ENCODE measurements around the gene MATN1. TPM values are rescaled to one million over a fixed set of nuclear protein-coding genes. Genes with fewer than 3 reads are reported as not detected.
A peak's percentile ranks its signal among the peaks of the same experiment; 100 is the strongest.

Gene MATN1
- total RNA-seq, 1 donor from 2014 or later, result 0.47 TPM

DNA sequence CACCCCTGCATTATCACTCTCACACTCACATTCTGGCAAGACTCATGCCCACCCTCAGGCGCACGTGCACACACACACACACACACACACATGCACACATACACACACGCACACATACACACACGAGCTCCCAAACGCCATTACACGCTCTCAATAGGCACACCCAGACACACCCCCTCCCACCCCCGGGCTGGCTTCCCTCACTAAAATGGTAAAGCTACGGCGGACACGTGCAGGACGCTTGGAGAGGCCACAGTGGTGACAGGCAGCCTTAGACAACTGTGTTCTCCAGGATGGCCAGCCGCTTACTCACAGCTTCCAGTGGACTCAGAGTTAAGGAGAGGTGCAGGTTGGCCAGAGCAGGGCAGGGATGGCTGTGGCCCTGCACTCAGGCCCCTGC is 10.1 kb downstream of the MATN1 start:
- Mint-ChIP-seq H3K4me1 (ENCODE audit: low read depth) (peaks cover 3% of the 10 kb centered on the region), H3K4me3 (ENCODE audit: unreplicated experiment) (no peak overlapping the region), H3K27me3 (ENCODE audit: low read depth) (peaks cover 7% of the 10 kb centered on the region), H3K27ac (ENCODE audit: unreplicated experiment) (no peak overlapping the region), H3K36me3 (ENCODE audit: low read depth) (no peaks in the 10 kb centered on the region), H3K9me3 (ENCODE audit: low read depth) (peaks cover 4% of the 10 kb centered on the region)
- no peak for DNase-seq (ENCODE audit: low spot score)
- TF ChIP-seq, protein P1, sequence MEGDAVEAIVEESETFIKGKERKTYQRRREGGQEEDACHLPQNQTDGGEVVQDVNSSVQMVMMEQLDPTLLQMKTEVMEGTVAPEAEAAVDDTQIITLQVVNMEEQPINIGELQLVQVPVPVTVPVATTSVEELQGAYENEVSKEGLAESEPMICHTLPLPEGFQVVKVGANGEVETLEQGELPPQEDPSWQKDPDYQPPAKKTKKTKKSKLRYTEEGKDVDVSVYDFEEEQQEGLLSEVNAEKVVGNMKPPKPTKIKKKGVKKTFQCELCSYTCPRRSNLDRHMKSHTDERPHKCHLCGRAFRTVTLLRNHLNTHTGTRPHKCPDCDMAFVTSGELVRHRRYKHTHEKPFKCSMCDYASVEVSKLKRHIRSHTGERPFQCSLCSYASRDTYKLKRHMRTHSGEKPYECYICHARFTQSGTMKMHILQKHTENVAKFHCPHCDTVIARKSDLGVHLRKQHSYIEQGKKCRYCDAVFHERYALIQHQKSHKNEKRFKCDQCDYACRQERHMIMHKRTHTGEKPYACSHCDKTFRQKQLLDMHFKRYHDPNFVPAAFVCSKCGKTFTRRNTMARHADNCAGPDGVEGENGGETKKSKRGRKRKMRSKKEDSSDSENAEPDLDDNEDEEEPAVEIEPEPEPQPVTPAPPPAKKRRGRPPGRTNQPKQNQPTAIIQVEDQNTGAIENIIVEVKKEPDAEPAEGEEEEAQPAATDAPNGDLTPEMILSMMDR (IDR thresholded peaks at IDR 0.05), result no peak

DNA sequence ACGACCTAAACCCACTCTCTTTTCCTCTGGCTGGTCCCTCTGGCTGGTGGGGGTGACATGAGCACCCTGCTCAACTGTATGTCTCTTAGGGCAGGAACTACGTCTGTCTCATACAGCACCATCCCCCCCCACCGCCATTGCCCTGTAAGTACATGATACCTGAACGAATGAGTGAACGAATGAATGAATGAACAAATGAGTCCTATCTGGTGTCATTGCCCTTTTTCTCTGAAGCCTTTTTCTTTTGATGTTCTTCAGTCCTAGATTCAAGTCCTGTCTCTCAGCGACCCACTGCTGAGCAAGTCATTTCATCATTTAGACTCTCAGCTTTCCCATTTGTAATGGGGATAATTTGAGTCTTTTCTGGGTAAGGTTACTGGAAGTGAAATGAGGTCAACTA is 10.8 kb downstream of the MATN1 start:
- no peaks in the 10 kb centered on the region for H3K4me1 Mint-ChIP-seq (ENCODE audit: low read depth)
- TF ChIP-seq, protein P1 (IDR thresholded peaks at IDR 0.05), result no peak
- H3K27ac Mint-ChIP-seq (ENCODE audit: unreplicated experiment), result no peak overlapping the region
- H3K36me3 Mint-ChIP-seq (ENCODE audit: low read depth), result no peaks in the 10 kb centered on the region
- no peak overlapping the region for H3K4me3 Mint-ChIP-seq (ENCODE audit: unreplicated experiment)
- H3K9me3 Mint-ChIP-seq (ENCODE audit: low read depth), result peaks cover 4% of the 10 kb centered on the region
- no peak for DNase-seq (ENCODE audit: low spot score)
- H3K27me3 Mint-ChIP-seq (ENCODE audit: low read depth), result peaks cover 7% of the 10 kb centered on the region

DNA sequence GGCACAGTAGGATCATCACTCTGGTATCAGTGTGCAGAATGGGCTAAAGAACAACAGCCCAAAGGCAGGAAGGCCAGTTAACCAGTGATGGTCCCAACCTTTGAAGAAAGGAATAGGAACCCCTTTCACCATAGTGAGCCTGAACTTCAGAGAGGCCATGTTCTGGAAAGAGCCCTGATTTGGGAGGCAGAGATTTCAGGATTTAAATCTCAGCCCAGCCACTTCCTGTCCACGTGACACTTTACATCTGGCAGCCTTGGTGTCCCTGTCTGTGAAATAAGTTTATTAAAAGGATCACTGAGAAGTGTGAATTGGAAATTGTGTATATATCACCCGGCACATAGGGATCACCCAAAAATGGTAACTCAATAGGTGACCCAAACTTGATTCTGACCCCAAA is 13.0 kb downstream of the MATN1 start:
- H3K4me1 Mint-ChIP-seq (ENCODE audit: low read depth), result no peaks in the 10 kb centered on the region
- no peaks in the 10 kb centered on the region for H3K36me3 Mint-ChIP-seq (ENCODE audit: low read depth)
- TF ChIP-seq, protein P1 (IDR thresholded peaks at IDR 0.05), result no peak
- H3K9me3 Mint-ChIP-seq (ENCODE audit: low read depth), result peaks cover under 1% of the 10 kb centered on the region
- no peak overlapping the region for H3K27ac Mint-ChIP-seq (ENCODE audit: unreplicated experiment)
- DNase-seq (ENCODE audit: low spot score), result no peak
- H3K27me3 Mint-ChIP-seq (ENCODE audit: low read depth), result peaks cover 15% of the 10 kb centered on the region
- H3K4me3 Mint-ChIP-seq (ENCODE audit: unreplicated experiment), result no peak overlapping the region

DNA sequence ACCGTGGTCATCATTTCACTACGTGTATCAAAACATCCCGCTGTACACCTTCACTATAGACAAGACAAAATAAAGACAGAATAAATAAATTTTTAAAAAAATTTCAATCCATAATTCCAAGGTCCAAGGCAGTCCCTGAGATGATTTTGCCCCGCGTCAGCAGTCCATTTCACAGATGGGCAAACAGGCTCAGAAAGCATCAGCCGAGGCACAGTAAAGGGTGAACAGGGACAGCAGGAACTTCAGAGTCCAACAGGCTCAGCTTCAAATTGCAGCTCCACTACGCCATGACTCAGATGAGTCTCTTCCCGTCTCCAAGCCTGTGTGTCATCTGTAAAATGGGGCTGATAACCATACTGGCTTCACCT is 15.0 kb downstream of the MATN1 start:
- TF ChIP-seq, protein P1 (IDR thresholded peaks at IDR 0.05), result peak; percentile 36
- Mint-ChIP-seq H3K27me3 (ENCODE audit: low read depth) (peaks cover 17% of the 10 kb centered on the region), H3K4me3 (ENCODE audit: unreplicated experiment) (no peak overlapping the region), H3K9me3 (ENCODE audit: low read depth) (no peaks in the 10 kb centered on the region), H3K4me1 (ENCODE audit: low read depth) (no peaks in the 10 kb centered on the region), H3K36me3 (ENCODE audit: low read depth) (no peaks in the 10 kb centered on the region), H3K27ac (ENCODE audit: unreplicated experiment) (no peak overlapping the region)
- DNase-seq (ENCODE audit: low spot score), result peak; percentile 25

DNA sequence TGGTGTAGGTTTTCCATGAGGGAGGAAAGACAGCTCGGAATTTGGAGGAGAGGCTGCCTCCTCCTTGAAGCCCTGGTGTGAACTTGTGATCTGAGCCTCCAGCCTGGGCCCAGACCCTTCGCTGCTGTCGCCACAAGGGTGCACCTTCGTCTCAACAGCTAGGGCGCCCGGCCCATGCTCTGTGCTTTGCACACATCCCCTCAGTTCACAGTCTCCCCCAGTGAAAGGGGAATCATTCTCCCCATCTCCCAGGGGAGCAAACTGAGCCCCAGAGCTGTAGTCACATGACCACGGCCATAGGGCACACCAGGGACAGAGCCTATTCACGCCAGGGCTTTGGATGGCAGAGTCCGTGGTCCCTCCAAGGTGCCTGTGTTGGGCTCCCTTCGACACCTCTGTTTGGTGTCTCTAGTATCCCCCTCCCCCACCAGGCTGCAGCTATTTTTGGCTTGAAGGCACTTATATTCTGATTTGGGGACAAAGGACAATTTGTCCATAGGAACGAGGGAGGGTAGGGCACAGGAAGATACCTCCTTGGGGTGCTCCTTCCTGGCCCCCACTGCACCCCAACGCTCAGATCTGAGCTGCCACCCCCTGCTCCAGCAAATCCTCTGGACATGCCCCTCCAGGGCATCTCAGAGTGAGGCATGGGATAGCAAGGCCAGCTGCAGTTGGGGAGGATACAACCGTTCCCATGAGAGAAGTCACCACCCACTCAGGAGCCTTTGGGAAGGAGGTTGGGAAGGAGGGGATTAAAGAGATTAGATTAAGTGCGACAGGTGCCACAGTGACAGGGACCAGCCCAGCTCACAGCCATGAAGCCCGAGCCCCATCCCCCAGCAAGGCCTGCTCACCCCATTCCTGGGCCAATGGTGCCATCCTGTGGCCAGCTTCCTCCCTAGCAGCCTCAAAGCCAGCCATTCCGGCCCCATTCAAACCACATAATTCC is 15.7 kb downstream of the MATN1 start:
- DNase-seq (ENCODE audit: low spot score), result peak; percentile 90
- H3K4me1 Mint-ChIP-seq (ENCODE audit: low read depth), result no peaks in the 10 kb centered on the region
- H3K9me3 Mint-ChIP-seq (ENCODE audit: low read depth), result no peaks in the 10 kb centered on the region
- H3K27ac Mint-ChIP-seq (ENCODE audit: unreplicated experiment), result no peak overlapping the region
- no peak overlapping the region for H3K4me3 Mint-ChIP-seq (ENCODE audit: unreplicated experiment)
- H3K36me3 Mint-ChIP-seq (ENCODE audit: low read depth), result no peaks in the 10 kb centered on the region
- TF ChIP-seq, protein P1 (IDR thresholded peaks at IDR 0.05), result peak; percentile 94
- peaks cover 16% of the 10 kb centered on the region for H3K27me3 Mint-ChIP-seq (ENCODE audit: low read depth)
